ENCODE results near the gene GPR35. TPM values are rescaled to one million over a fixed set of nuclear protein-coding genes. Genes with fewer than 3 reads are reported as not detected.

The GPR35 gene
- total RNA-seq, 1 experiment from 2014 or later = 1.3 TPM

DNA sequence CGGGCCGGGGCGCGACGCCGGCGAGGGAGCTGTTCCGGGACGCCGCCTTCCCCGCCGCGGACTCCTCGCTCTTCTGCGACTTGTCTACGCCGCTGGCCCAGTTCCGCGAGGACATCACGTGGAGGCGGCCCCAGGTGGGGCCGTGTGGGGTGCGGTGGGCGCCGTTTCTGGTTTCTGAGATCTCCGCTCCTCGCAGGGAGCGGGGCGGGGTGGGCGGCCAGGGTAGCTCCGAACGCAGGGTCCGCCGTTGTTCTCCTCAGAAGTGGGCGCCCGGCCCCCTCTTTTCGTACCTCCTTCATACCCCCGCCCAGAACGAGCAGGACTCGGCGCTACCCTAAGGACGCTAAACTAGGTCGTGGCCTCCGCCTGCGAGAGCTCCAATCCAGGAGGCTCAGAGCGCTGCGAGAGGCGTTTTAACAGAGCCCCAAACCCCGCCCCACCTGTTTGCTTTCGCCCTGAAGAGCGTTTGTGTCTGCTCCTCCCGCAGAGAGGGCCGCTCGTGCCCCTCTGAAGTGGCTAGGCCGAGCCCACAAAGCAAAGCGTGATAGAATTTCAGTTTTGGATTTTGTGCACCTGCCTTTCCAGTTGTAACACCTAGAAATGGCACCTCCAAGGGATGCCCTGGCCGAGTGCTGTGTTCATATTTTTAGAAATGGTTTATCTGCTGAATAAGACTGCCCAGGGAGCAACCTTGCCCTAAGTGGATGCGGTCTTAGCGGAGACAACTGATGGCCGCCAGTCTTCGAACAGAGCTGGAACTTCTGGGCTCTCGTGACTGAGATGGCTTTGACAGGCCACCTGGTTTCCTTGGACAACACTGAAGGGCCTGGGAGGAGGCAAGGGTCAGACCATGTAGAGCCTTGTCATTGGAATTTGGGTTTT, 38.1 kb upstream of the GPR35 start:
- peaks cover 30% of the 10 kb centered on the region for H3K4me1 ChIP-seq (ENCODE audit: control insufficient read depth, insufficient read depth, low read length)
- no peaks in the 10 kb centered on the region for H3K27me3 ChIP-seq (ENCODE audit: control insufficient read depth, insufficient read depth, low read length)
- DNase-seq (ENCODE audit: low read depth, low spot score) (no peak), ATAC-seq (peak; percentile 44)
- intact Hi-C loops (cut with micrococcal nuclease; ENCODE audit: unreplicated experiment) = no loop called here
- H3K36me3 ChIP-seq (ENCODE audit: control insufficient read depth, insufficient read depth, low read length) = peaks cover 5% of the 10 kb centered on the region; the same call in 1 of the 2 replicates
- ChIA-PET CTCF (interaction anchor here (0.6 to 0.9 kb wide), 2 partner anchors 22 to 728 kb away, joined by 4 to 9 read pairs; partner anchors contain the start of genes HDLBP and SEPTIN2), POLR2A (interaction anchor here (0.6 kb wide), 2 partner anchors 29 to 522 kb away, joined by 4 to 9 read pairs; partner anchors contain the start of gene ANKMY1)
- peak overlapping the region; percentile 84 for H3K27ac ChIP-seq (ENCODE audit: low read length)
- TF ChIP-seq POLR2AphosphoS5 (IDR thresholded peaks at IDR 0.05; ENCODE audit: low read depth, low read length) = no peak
- no peak for TF ChIP-seq CTCF (IDR thresholded peaks at IDR 0.05)
- TF ChIP-seq TCF7L2 (IDR thresholded peaks at IDR 0.05; ENCODE audit: low read depth, low read length) = no peak
- TF ChIP-seq SIN3A (IDR thresholded peaks at IDR 0.05; ENCODE audit: borderline replicate concordance, insufficient read depth, low read depth, low read length) = peak; percentile 25; the same call in 1 of the 2 replicates
- no TSS peak for BruUV-seq (replicated peaks)
- peak overlapping the region; percentile 98 to 100 for H3K4me3 ChIP-seq (ENCODE audit: low read depth in 2 of 2, low read length in 2 of 2)
- no peaks in the 10 kb centered on the region; the same call in 1 of the 2 replicates for H3K9me3 ChIP-seq (ENCODE audit: control insufficient read depth, insufficient read depth, low read depth, low read length)
- in situ Hi-C loops (cut with HindIII; ENCODE audit: low pct_unique_long_range_greater_than_20kb, low sequenced_read_pairs) = no loop called here

GRCh38 chr2:240588006-240588655, 37.1 kb upstream of the GPR35 start:
- Histone ChIP-seq H3K4me3 (ENCODE audit: low read depth in 2 of 2, low read length in 2 of 2) (peak overlapping the region; percentile 98 to 100), H3K9me3 (ENCODE audit: control insufficient read depth, insufficient read depth, low read depth, low read length) (no peaks in the 10 kb centered on the region), H3K4me1 (ENCODE audit: control insufficient read depth, insufficient read depth, low read length) (peaks cover 27% of the 10 kb centered on the region), H3K27me3 (ENCODE audit: control insufficient read depth, insufficient read depth, low read length) (no peaks in the 10 kb centered on the region), H3K27ac (ENCODE audit: low read length) (no peak overlapping the region), H3K36me3 (ENCODE audit: control insufficient read depth, insufficient read depth, low read length) (peaks cover 5% of the 10 kb centered on the region; the same call in 1 of the 2 replicates)
- TF ChIP-seq, protein P1, sequence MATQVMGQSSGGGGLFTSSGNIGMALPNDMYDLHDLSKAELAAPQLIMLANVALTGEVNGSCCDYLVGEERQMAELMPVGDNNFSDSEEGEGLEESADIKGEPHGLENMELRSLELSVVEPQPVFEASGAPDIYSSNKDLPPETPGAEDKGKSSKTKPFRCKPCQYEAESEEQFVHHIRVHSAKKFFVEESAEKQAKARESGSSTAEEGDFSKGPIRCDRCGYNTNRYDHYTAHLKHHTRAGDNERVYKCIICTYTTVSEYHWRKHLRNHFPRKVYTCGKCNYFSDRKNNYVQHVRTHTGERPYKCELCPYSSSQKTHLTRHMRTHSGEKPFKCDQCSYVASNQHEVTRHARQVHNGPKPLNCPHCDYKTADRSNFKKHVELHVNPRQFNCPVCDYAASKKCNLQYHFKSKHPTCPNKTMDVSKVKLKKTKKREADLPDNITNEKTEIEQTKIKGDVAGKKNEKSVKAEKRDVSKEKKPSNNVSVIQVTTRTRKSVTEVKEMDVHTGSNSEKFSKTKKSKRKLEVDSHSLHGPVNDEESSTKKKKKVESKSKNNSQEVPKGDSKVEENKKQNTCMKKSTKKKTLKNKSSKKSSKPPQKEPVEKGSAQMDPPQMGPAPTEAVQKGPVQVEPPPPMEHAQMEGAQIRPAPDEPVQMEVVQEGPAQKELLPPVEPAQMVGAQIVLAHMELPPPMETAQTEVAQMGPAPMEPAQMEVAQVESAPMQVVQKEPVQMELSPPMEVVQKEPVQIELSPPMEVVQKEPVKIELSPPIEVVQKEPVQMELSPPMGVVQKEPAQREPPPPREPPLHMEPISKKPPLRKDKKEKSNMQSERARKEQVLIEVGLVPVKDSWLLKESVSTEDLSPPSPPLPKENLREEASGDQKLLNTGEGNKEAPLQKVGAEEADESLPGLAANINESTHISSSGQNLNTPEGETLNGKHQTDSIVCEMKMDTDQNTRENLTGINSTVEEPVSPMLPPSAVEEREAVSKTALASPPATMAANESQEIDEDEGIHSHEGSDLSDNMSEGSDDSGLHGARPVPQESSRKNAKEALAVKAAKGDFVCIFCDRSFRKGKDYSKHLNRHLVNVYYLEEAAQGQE (IDR thresholded peaks at IDR 0.05; ENCODE audit: insufficient read depth in 1 of 2, low read depth in 2 of 2, low read length in 1 of 2) = no peak
- no peak for TF ChIP-seq SIN3A (IDR thresholded peaks at IDR 0.05; ENCODE audit: borderline replicate concordance, insufficient read depth, low read depth, low read length)
- TF ChIP-seq TCF7L2 (IDR thresholded peaks at IDR 0.05; ENCODE audit: low read depth, low read length) = no peak
- no peak for TF ChIP-seq POLR2AphosphoS5 (IDR thresholded peaks at IDR 0.05; ENCODE audit: low read depth, low read length)
- TF ChIP-seq CTCF (IDR thresholded peaks at IDR 0.05) = no peak
- ATAC-seq (no peak), DNase-seq (ENCODE audit: low read depth, low spot score) (no peak)
- TSS peak; percentile 87 for BruUV-seq (replicated peaks)
- in situ Hi-C loops (cut with HindIII; ENCODE audit: low pct_unique_long_range_greater_than_20kb, low sequenced_read_pairs) = no loop called here
- intact Hi-C loops (cut with micrococcal nuclease; ENCODE audit: unreplicated experiment) = no loop called here
- ChIA-PET POLR2A (interaction anchor here (0.6 to 0.7 kb wide), 2 partner anchors 132 to 521 kb away, joined by 3 to 9 read pairs; no protein-coding TSS in a partner anchor), CTCF (no interaction called here)

Data from Panc1 (cell line).